T-helper 2 cell treated with Interferon-gamma antibody and Interleukin-4, amounts not matched to agents 5 μg/mL and 100 μg/mL, for 36 hours (primary cell): ENCODE data around the gene KLHL21.

Experiments used
- DNase-seq: peaks from one replicate; pipeline ENCODE4 v3.0.0; 2021; ENCODE audit warnings: low spot score
- H3K27ac Mint-ChIP-seq: one replicate; pipeline ENCODE4 v1.8.0; 2021; ENCODE audit warnings: mild to moderate bottlenecking, mixed read lengths
- H3K27me3 Mint-ChIP-seq: one replicate; pipeline ENCODE4 v1.8.0; 2021; ENCODE audit warnings: low read depth, mixed read lengths
- H3K36me3 Mint-ChIP-seq: one replicate; pipeline ENCODE4 v1.8.0; 2021; ENCODE audit warnings: low read depth, mixed read lengths
- H3K4me1 Mint-ChIP-seq: one replicate; pipeline ENCODE4 v1.8.0; 2021; ENCODE audit warnings: low read depth, mixed read lengths
- H3K4me3 Mint-ChIP-seq: one replicate; pipeline ENCODE4 v1.8.0; 2022; ENCODE audit warnings: mild to moderate bottlenecking, moderate library complexity, mixed read lengths
- H3K9me3 Mint-ChIP-seq: one replicate; pipeline ENCODE4 v1.8.0; 2021; ENCODE audit warnings: mixed read lengths

KLHL21 gene

GRCh38 chr1:6632588-6633514 is 30.2 kb upstream of the KLHL21 start:
- no peaks in the 10 kb centered on the region for H3K27me3 Mint-ChIP-seq
- no peak for DNase-seq
- peaks cover 23% of the 10 kb centered on the region for H3K36me3 Mint-ChIP-seq
- no peaks in the 10 kb centered on the region for H3K9me3 Mint-ChIP-seq
- no peak overlapping the region for H3K4me3 Mint-ChIP-seq
- H3K27ac Mint-ChIP-seq = no peak overlapping the region
- H3K4me1 Mint-ChIP-seq = peaks cover under 1% of the 10 kb centered on the region

- peaks cover 26% of the 10 kb centered on the region for H3K36me3 Mint-ChIP-seq
- no peaks in the 10 kb centered on the region for H3K27me3 Mint-ChIP-seq
- H3K4me3 Mint-ChIP-seq = no peak overlapping the region
- no peak overlapping the region for H3K27ac Mint-ChIP-seq
- no peak for DNase-seq
- H3K4me1 Mint-ChIP-seq = peaks cover 10% of the 10 kb centered on the region
- no peaks in the 10 kb centered on the region for H3K9me3 Mint-ChIP-seq
Measured at GRCh38 chr1:6631058-6631457, 28.4 kb upstream of the KLHL21 start.

- Mint-ChIP-seq H3K27me3 (no peaks in the 10 kb centered on the region), H3K4me1 (peaks cover 10% of the 10 kb centered on the region), H3K27ac (no peak overlapping the region), H3K9me3 (no peaks in the 10 kb centered on the region), H3K36me3 (peaks cover 29% of the 10 kb centered on the region), H3K4me3 (no peak overlapping the region)
- no peak for DNase-seq
Measured at GRCh38 chr1:6630027-6630426, 27.4 kb upstream of the KLHL21 start.

- no peaks in the 10 kb centered on the region for H3K9me3 Mint-ChIP-seq
- no peaks in the 10 kb centered on the region for H3K27me3 Mint-ChIP-seq
- H3K4me1 Mint-ChIP-seq = peaks cover 15% of the 10 kb centered on the region
- no peak overlapping the region for H3K4me3 Mint-ChIP-seq
- peaks cover 27% of the 10 kb centered on the region for H3K36me3 Mint-ChIP-seq
- no peak overlapping the region for H3K27ac Mint-ChIP-seq
- no peak for DNase-seq
Measured at GRCh38 chr1:6628971-6629479, 26.4 kb upstream of the KLHL21 start.

- peak overlapping the region; percentile 12 for H3K27ac Mint-ChIP-seq
- H3K36me3 Mint-ChIP-seq = peaks cover 23% of the 10 kb centered on the region
- peak overlapping the region; percentile 25 for H3K4me3 Mint-ChIP-seq
- DNase-seq = no peak
- no peaks in the 10 kb centered on the region for H3K27me3 Mint-ChIP-seq
- H3K9me3 Mint-ChIP-seq = no peaks in the 10 kb centered on the region
- H3K4me1 Mint-ChIP-seq = peaks cover 15% of the 10 kb centered on the region
Measured at GRCh38 chr1:6627841-6628545, 25.3 kb upstream of the KLHL21 start.

GRCh38 chr1:6627031-6627430 is 24.4 kb upstream of the KLHL21 start:
- peak overlapping the region; percentile 87 for H3K4me3 Mint-ChIP-seq
- H3K9me3 Mint-ChIP-seq = no peaks in the 10 kb centered on the region
- DNase-seq = no peak
- peaks cover 15% of the 10 kb centered on the region for H3K4me1 Mint-ChIP-seq
- H3K27ac Mint-ChIP-seq = peak overlapping the region; percentile 82
- H3K27me3 Mint-ChIP-seq = no peaks in the 10 kb centered on the region
- H3K36me3 Mint-ChIP-seq = peaks cover 27% of the 10 kb centered on the region

- peak overlapping the region; percentile 82 for H3K27ac Mint-ChIP-seq
- no peaks in the 10 kb centered on the region for H3K27me3 Mint-ChIP-seq
- no peak for DNase-seq
- H3K36me3 Mint-ChIP-seq = peaks cover 27% of the 10 kb centered on the region
- peaks cover 15% of the 10 kb centered on the region for H3K4me1 Mint-ChIP-seq
- H3K9me3 Mint-ChIP-seq = no peaks in the 10 kb centered on the region
- peak overlapping the region; percentile 87 for H3K4me3 Mint-ChIP-seq
Measured at GRCh38 chr1:6625584-6626149, 23.0 kb upstream of the KLHL21 start.

GRCh38 chr1:6624710-6625583 is 22.3 kb upstream of the KLHL21 start, which contains the start of gene THAP3:
TSS of gene THAP3 (plus strand) at chr1:6624868. CDS start at chr1:6625219, 351 bp downstream.
- H3K36me3 Mint-ChIP-seq = peaks cover 28% of the 10 kb centered on the region
- no peaks in the 10 kb centered on the region for H3K9me3 Mint-ChIP-seq
- peak within 1 kb of the TSS; percentile 82 for H3K27ac Mint-ChIP-seq
- peak within 1 kb of the TSS; percentile 87 for H3K4me3 Mint-ChIP-seq
- H3K4me1 Mint-ChIP-seq = peaks cover 15% of the 10 kb centered on the region
- peak; percentile 77 for DNase-seq
- H3K27me3 Mint-ChIP-seq = no peaks in the 10 kb centered on the region

- Mint-ChIP-seq H3K9me3 (no peaks in the 10 kb centered on the region), H3K27me3 (no peaks in the 10 kb centered on the region), H3K36me3 (peaks cover 37% of the 10 kb centered on the region), H3K4me1 (peaks cover 15% of the 10 kb centered on the region), H3K27ac (peak overlapping the region; percentile 17), H3K4me3 (no peak overlapping the region)
- no peak for DNase-seq
Measured at GRCh38 chr1:6623269-6623965, 20.7 kb upstream of the KLHL21 start.

- H3K9me3 Mint-ChIP-seq = no peaks in the 10 kb centered on the region
- peaks cover 12% of the 10 kb centered on the region for H3K4me1 Mint-ChIP-seq
- no peak overlapping the region for H3K4me3 Mint-ChIP-seq
- peak overlapping the region; percentile 57 for H3K27ac Mint-ChIP-seq
- H3K27me3 Mint-ChIP-seq = no peaks in the 10 kb centered on the region
- DNase-seq = no peak
- H3K36me3 Mint-ChIP-seq = peaks cover 36% of the 10 kb centered on the region
Measured at GRCh38 chr1:6622396-6623152, 19.9 kb upstream of the KLHL21 start.

- no peak overlapping the region for H3K27ac Mint-ChIP-seq
- H3K4me1 Mint-ChIP-seq = peaks cover 11% of the 10 kb centered on the region
- H3K4me3 Mint-ChIP-seq = no peak overlapping the region
- peaks cover 33% of the 10 kb centered on the region for H3K36me3 Mint-ChIP-seq
- no peak for DNase-seq
- no peaks in the 10 kb centered on the region for H3K27me3 Mint-ChIP-seq
- H3K9me3 Mint-ChIP-seq = no peaks in the 10 kb centered on the region
Measured at GRCh38 chr1:6621429-6622391, 19.0 kb upstream of the KLHL21 start.
